Stimulated activated naive B cell treated with anti-CD40 and anti-IgM and Interleukin-4, amounts not matched to agents 10 μg/mL and 1 μg/mL and 100 μg/mL, for 72 hours (primary cell): ENCODE measurements around the gene SFXN3.

ENCODE experiments used
- ATAC-seq, 2 donors: fragments of 150-1000 bp; cut with Tn5 transposase; replicated peaks; 2 replicates each; pipeline ENCODE4 v1.10.0; 2021; ENCODE audit warnings: moderate library complexity in 1 of 2
- DNase-seq: peaks from one replicate; pipeline ENCODE4 v3.0.0; 2021
- H3K27ac Mint-ChIP-seq: one replicate; pipeline ENCODE4 v1.8.0; 2022; ENCODE audit warnings: mild to moderate bottlenecking, mixed read lengths
- H3K27me3 Mint-ChIP-seq, 2 donors: one replicate each; pipeline ENCODE4 v1.8.0; 2022; ENCODE audit warnings: mixed read lengths in 2 of 2
- H3K36me3 Mint-ChIP-seq, 2 donors: one replicate each; pipeline ENCODE4 v1.8.0; 2022; ENCODE audit warnings: mixed read lengths in 2 of 2, mild to moderate bottlenecking in 1 of 2
- H3K4me1 Mint-ChIP-seq, 2 donors: one replicate each; pipeline ENCODE4 v1.8.0; 2022; ENCODE audit warnings: mixed read lengths in 2 of 2, mild to moderate bottlenecking in 1 of 2
- H3K4me3 Mint-ChIP-seq, 2 donors: one replicate each; pipeline ENCODE4 v1.8.0; 2022; ENCODE audit warnings: mild to moderate bottlenecking in 2 of 2, mixed read lengths in 2 of 2, moderate library complexity in 1 of 2
- H3K9me3 Mint-ChIP-seq, 2 donors: one replicate each; pipeline ENCODE4 v1.8.0; 2022; ENCODE audit warnings: mixed read lengths in 2 of 2, mild to moderate bottlenecking in 1 of 2

Gene SFXN3

DNA sequence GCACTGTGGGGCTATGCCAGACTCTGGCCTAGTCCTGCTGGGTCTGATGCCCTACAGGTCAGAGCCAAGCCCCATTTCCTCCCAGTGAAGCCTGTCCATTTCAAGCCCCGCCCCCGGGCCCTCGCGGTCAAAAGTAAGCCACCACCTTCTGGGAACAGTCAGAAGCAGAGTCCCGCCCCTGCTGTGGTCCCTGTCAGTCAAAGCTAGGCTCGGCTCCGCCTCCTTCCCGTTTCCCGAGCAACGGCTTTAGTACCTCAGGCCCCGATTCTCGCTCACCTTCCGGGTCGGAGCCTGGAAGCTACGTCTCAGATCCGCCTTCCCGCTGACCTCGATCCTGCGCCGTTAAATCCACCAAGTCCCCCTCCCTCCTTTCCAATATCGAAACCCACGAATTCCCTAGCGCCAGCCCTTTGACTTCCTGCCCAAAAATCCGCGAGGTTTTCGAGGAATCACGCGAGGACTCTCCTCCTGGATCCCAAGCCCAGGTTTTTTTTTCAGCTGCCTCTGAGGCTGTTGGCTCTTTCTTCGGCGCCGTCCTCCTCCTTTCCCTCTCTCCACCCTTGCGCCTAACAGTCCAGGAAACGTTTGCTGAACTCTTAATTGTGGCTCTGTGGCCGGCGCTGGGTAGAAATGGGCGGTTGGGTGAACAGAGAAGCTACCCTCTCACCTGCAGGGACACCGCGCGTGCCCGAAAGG is 11.8 kb downstream of the SFXN3 start:
- Mint-ChIP-seq H3K27me3 (peaks cover 18 to 19% of the 10 kb centered on the region in 2 donors), H3K27ac (peak overlapping the region; percentile 96), H3K4me1 (peaks cover 14 to 26% of the 10 kb centered on the region in 2 donors), H3K4me3 (peak overlapping the region; percentile 94 to 98), H3K36me3 (peaks cover 0 to 5% of the 10 kb centered on the region in 2 donors), H3K9me3 (no peaks in the 10 kb centered on the region)
- peak; percentile 88 for DNase-seq
- ATAC-seq = peak; percentile 97

DNA sequence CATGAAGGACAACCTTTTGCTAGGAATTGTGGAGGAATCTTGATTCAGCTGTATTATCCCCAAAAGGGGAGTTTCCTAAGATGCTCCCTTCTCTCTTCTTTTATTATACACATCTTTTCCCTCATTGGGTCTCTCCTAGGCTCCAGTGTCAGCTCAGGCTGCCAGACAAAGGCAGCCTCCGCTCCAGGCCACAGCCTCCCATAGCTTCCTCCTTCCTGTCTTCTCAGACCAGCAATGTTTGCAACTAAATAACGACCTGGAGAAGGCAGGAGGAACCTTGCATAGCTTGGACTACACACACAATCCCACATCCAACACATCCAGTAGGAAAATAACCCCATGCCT is 12.3 kb downstream of the SFXN3 start:
- ATAC-seq = no peak
- peak overlapping the region; percentile 96 for H3K27ac Mint-ChIP-seq

DNA sequence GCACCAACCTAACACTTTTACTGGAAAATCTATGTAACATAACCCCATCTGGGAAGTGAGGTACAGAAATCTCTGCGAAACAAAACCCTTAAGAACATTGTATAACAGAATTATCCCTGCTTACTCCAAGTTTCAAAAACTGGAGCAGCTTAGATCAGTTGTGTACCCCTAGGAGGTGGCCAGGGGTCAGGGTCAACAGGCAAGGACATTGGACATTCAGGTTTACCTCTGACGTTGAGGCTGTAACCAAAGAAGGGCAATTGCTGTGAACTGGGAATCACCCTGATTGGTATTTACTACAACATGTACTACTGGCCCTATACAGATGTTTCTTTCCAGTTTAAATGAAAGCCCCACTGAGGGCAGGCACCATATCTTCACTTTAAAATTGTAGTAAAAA is 13.1 kb downstream of the SFXN3 start:
- ATAC-seq = no peak
- DNase-seq = no peak
- no peak overlapping the region for H3K4me3 Mint-ChIP-seq
- peaks cover 19 to 37% of the 10 kb centered on the region in 2 donors for H3K4me1 Mint-ChIP-seq
- H3K27me3 Mint-ChIP-seq = peaks cover 31 to 32% of the 10 kb centered on the region in 2 donors
- no peak overlapping the region for H3K27ac Mint-ChIP-seq
- no peaks in the 10 kb centered on the region for H3K9me3 Mint-ChIP-seq
- H3K36me3 Mint-ChIP-seq = no peaks in the 10 kb centered on the region

More for the DNA sequence above, 12.3 kb downstream of the SFXN3 start:
- no peak for DNase-seq
- Mint-ChIP-seq H3K9me3 (no peaks in the 10 kb centered on the region), H3K4me1 (peaks cover 16 to 29% of the 10 kb centered on the region in 2 donors), H3K4me3 (peak overlapping the region; percentile 94 to 98), H3K36me3 (no peaks in the 10 kb centered on the region), H3K27me3 (peaks cover 23 to 24% of the 10 kb centered on the region in 2 donors)

DNA sequence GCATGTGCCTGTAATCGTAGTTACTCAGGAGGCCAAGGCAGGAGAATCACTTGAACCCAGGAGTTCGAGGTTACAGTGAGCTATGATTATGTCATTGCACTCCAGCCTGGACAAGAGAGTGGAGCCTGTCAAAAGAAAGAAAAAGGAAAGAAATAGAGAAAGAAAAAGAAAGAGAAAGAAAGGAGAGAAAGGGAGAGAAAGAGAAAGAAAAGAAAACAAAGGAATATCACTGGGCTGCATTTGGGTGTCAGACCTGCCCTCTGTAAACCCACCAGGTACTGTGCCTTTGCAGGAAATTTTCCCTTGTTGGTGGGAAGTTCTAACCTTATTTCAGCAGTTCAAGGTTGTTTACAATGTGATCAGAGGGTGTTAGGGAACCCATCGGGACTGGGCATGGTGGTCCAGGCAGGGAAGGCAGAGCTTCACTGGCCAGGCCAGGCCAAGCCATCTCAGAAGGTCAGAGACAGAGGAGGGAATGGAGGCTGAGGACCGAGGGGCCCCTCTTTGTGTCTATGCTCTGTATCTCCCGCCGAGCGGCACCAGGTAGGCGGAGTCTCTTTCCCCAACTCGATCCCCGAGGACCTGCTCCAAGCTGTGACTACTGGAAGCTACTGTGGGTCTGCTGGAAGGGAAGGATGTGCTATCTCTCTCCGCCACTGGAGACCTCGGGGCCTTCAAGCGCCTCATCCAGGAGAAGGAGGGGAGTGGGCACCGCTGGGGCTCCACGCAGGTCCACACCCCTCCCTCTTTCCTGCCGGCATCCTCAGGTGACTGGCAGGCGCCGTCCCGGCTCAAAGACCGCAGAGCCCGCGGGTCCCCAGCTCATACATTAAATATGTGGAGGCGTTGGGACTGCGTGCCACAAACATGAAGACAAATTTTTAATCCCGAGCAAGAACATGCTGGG is 15.6 kb downstream of the SFXN3 start:
- peak overlapping the region; percentile 70 for H3K27ac Mint-ChIP-seq
- no peaks in the 10 kb centered on the region for H3K36me3 Mint-ChIP-seq
- no peaks in the 10 kb centered on the region for H3K9me3 Mint-ChIP-seq
- no peak for DNase-seq
- H3K27me3 Mint-ChIP-seq = peaks cover 51 to 53% of the 10 kb centered on the region in 2 donors
- no peak overlapping the region for H3K4me3 Mint-ChIP-seq
- H3K4me1 Mint-ChIP-seq = peaks cover 25 to 47% of the 10 kb centered on the region in 2 donors
- ATAC-seq = no peak

DNA sequence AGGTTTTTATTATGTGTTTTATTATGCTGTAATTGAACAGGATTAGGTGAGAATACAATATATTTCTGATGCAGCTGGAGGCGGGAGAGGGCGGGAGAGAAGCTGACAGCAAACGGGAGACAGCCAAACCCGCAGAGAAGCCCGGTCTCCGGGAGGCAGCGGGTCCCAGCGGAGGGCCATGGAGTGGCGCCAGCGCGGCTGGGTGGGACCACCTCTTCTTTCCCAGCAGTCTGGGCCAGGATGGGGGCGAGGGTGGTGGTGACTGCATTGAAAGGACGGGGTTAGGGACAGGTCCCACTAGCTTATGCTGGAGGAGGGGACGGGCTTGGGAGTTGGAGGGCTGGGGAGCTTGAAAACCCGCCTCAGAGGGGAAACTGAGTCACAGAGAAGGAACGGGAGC is 16.2 kb downstream of the SFXN3 start:
- ATAC-seq (no peak), DNase-seq (no peak)
- Mint-ChIP-seq H3K27me3 (peaks cover 51 to 53% of the 10 kb centered on the region in 2 donors), H3K27ac (no peak overlapping the region), H3K9me3 (no peaks in the 10 kb centered on the region), H3K4me1 (peaks cover 22 to 43% of the 10 kb centered on the region in 2 donors), H3K36me3 (no peaks in the 10 kb centered on the region), H3K4me3 (no peak overlapping the region)

DNA sequence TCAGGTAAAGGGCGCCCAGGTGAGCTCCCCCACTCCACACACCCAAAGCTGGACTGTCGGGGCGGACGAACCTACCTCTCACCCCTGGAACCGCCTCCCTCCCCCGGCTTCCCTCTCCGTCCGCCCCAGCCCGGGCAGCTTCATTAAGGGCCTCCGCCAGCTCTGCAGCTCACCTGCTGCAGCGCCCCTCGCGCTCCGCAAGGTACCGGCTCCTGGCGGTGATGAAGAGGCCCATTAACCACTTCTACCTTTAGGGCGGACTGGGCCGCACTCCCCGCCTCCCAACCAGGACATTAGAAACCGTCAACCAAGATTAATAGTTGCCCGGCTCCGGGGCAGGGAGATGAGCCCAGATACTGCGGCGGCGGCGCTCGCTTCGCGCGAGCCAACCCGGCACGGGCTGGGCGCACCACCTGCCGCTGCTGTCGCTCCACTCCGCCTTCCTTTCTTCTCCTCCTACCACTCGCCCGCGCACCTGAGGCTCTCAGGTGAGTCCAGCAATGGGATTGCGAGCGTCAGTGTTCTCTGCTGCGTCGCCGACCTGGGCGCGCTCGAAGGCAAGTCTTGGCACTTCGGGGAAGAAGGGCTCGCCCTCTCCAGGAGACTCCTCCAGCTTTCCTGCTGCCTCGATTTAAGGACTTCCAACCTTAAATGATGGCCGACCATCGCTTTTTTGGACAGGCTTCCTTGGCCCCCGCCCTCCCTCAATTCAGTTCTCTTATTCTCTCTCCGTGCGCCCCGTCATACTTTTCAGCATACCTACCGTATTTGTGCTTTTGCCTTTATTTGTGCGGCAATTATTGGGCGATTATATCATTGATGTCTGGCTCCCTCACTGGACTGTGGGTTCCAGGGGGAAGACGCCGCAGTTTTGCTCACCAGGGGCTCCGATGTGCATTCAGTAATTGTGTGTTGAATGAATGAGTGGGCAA is 17.2 kb downstream of the SFXN3 start:
- Mint-ChIP-seq H3K9me3 (no peaks in the 10 kb centered on the region), H3K27me3 (peaks cover 51 to 53% of the 10 kb centered on the region in 2 donors), H3K27ac (peak overlapping the region; percentile 15), H3K4me1 (peaks cover 19 to 33% of the 10 kb centered on the region in 2 donors), H3K36me3 (no peaks in the 10 kb centered on the region), H3K4me3 (no peak overlapping the region)
- DNase-seq (no peak), ATAC-seq (no peak)

DNA sequence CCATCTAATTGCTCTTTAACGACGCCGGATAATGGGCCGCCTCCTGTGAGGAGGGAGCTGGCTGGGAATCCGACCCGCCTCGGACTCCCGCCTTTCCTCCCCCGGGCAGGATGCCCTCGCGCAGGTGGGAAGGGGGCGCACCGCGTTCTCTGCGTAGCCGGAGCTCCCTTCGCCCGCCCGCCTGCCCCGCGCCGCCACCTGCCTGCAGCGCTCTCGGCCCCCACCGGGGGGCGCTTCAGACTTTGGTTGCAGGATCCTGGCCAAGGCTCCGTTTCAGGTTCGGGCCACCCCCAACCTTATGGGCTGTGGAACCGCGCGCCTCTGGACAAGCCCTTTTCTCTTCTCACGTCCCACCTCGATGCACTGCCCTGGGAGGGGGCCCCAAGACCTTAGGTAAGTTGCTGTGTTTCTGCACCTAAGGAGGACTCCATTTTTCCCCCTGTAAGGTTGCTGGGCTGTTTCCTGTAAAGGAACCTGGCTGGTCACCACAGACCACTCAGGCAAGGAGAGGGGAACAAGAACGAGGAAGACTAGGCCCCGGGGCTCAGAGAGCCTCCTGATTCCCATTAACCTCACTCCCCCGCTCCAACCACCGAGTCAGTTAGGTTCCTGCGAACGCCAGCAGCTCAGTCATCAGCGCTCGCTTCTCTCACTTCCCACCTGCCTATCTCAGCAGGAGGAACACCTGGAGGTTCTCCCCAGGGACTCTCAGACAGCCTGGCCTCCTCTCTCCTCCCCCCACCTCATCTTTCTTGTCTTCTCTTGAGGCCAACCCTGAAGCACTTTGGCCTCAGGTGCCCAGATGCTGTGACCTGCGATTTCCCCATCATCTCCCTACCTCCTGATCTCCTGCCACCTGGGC is 19.4 kb downstream of the SFXN3 start:
- Mint-ChIP-seq H3K36me3 (no peaks in the 10 kb centered on the region), H3K9me3 (no peaks in the 10 kb centered on the region), H3K4me1 (peaks cover 14 to 29% of the 10 kb centered on the region in 2 donors), H3K27ac (no peak overlapping the region), H3K27me3 (peaks cover 51 to 53% of the 10 kb centered on the region in 2 donors), H3K4me3 (peak overlapping the region; percentile 60 to 63)
- DNase-seq = peak; percentile 53
- ATAC-seq = peak; percentile 83 to 87

DNA sequence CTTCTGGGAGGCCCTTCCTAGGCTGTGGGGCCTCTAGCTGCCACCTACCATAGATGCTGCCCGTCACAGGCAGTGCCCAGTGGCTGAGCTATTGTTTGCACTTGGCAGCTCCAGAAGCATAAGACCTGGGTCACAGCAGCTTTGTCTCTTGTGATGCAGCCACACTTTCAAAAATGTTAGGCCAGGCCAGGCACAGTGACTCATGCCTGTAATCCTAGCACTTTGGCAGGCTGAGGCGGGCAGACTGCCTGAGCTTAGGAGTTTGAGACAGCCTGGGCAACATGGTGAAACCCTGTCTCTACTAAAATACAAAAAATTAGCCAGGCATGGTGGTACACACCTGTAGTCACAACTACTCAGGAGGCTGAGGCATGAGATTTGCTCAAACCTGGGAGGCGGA is 21.3 kb downstream of the SFXN3 start:
- no peaks in the 10 kb centered on the region for H3K9me3 Mint-ChIP-seq
- peaks cover 14 to 29% of the 10 kb centered on the region in 2 donors for H3K4me1 Mint-ChIP-seq
- no peaks in the 10 kb centered on the region for H3K36me3 Mint-ChIP-seq
- H3K27ac Mint-ChIP-seq = no peak overlapping the region
- no peak overlapping the region for H3K4me3 Mint-ChIP-seq
- ATAC-seq (no peak), DNase-seq (no peak)
- peaks cover 39% of the 10 kb centered on the region in 2 donors for H3K27me3 Mint-ChIP-seq

DNA sequence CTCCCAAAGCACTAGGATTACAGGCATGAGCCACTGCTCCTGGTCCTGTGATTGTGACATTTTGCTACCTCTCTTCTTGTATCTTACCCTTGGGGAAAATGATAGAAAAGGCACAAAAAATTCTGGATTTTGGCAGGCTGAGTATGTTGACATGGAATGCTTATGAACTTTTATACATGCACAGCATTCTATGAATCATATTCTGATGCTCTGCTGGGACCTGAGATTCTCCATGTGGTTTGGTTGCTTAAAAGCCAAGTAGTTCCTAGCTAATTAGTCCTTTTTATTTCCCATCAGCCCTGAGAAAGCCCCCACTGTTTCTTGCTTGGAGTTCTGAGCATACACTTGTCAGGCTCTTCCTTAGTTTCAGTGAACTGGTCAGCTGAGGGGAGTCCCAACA is 22.5 kb downstream of the SFXN3 start:
- no peak overlapping the region for H3K27ac Mint-ChIP-seq
- peaks cover 11 to 24% of the 10 kb centered on the region in 2 donors for H3K4me1 Mint-ChIP-seq
- H3K27me3 Mint-ChIP-seq = peaks cover 26 to 27% of the 10 kb centered on the region in 2 donors
- no peaks in the 10 kb centered on the region for H3K36me3 Mint-ChIP-seq
- ATAC-seq (no peak), DNase-seq (no peak)
- H3K4me3 Mint-ChIP-seq = no peak overlapping the region
- no peaks in the 10 kb centered on the region for H3K9me3 Mint-ChIP-seq

DNA sequence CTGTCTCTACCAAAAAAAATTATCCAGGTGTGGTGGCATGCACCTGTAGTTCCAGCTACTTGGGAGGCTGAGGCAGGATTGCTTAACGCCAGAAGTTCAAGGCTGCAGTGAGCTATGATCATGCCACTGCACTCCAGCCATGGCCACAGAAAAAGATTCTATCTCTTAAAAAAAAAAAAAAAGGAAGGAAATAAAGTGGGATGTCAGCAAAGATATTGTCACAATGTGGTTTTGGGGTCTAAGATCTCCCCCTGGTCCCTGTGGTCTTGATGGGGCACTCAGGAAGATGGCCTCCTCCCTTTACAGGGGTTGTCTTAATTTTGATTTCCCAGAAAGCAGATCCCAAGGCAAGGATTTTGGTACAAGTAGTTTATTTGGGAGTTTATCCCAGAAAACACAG is 23.3 kb downstream of the SFXN3 start:
- H3K4me3 Mint-ChIP-seq = no peak overlapping the region
- no peak for DNase-seq
- H3K9me3 Mint-ChIP-seq = no peaks in the 10 kb centered on the region
- H3K4me1 Mint-ChIP-seq = peaks cover 9 to 18% of the 10 kb centered on the region in 2 donors
- no peaks in the 10 kb centered on the region for H3K36me3 Mint-ChIP-seq
- H3K27me3 Mint-ChIP-seq = peaks cover 18% of the 10 kb centered on the region in 2 donors
- H3K27ac Mint-ChIP-seq = no peak overlapping the region
- no peak for ATAC-seq

DNA sequence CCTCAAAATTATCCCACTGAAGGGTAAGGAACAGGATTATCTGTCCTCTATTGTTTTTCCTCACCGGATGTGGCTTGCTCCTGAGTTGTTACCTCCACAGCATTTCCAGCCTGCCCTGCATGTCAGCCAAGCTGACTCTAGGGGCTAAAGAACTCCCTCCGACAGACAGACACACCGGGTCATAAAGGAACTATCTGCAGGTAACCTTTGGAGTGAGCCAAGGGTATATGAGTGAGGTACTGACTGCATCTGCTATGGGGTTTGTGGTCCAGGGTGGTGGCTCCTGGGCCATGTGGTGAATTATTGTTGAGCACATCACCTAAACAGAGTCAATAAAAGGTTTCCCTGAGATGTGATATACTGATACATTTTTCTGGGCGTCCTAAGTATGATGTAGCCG is 23.8 kb downstream of the SFXN3 start:
- Mint-ChIP-seq H3K9me3 (no peaks in the 10 kb centered on the region), H3K4me3 (no peak overlapping the region), H3K27ac (no peak overlapping the region), H3K36me3 (no peaks in the 10 kb centered on the region), H3K4me1 (peaks cover 7 to 19% of the 10 kb centered on the region in 2 donors), H3K27me3 (peaks cover 13% of the 10 kb centered on the region in 2 donors)
- no peak for ATAC-seq
- DNase-seq = no peak

DNA sequence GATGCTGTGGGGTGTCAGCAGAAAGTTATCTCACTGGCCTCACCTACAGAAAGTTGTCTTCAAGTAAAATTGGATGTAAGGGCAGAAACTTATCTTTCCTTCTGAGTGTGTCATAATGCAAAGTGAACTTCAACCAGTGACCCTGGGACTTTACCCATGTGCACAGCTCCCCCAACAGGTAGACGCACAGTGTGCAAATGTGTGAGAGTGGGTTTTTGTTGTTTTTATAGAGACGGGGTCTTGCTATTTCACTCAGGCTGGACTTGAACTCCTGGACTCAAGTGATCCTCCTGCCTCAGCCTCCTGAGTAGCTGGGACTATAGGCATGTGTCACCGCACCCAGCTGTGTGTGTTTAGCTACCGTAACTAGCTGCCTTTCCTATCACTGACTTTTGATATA is 24.4 kb downstream of the SFXN3 start:
- Mint-ChIP-seq H3K27me3 (peaks cover 7 to 8% of the 10 kb centered on the region in 2 donors), H3K9me3 (no peaks in the 10 kb centered on the region), H3K4me3 (no peak overlapping the region), H3K4me1 (peaks cover 9 to 18% of the 10 kb centered on the region in 2 donors), H3K36me3 (no peaks in the 10 kb centered on the region), H3K27ac (no peak overlapping the region)
- no peak for ATAC-seq
- no peak for DNase-seq

DNA sequence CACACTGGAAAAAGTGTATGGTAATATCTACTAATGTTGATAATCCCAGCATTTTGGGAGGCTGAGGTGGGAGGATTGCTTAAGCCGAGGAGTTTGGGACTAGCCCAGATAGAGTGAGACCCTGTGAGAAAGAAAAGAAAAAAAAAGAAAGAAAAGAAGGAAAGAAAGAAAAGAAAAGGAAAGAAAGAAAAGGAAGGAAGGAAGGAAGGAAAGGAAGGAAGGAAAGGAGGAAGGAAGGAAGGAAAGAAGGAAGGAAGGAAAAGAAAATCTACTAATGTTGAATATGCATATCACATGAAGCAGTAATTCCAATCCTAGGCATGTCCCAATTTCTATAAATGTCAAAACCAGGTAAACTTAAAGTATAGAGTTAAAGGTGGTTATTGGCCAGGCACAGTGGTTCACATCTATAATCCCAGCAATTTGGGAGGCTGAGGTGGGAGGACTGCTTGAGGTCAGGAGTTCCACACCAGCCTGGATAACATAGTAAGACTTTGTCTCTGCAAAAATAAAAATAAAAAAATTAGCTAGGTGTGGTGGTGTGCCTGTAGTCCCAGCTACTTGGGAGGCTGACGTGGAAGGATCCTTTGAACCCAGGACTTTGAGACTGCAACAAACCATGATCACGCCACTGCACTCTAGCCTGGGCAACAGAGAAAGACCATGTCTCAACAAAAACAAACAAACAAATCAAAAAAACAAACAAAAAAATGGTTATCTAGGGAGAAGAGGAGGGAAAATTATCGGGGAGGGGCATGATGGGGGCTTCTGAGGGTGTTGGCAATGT is 25.5 kb downstream of the SFXN3 start:
- H3K36me3 Mint-ChIP-seq = no peaks in the 10 kb centered on the region
- peaks cover 5 to 14% of the 10 kb centered on the region in 2 donors for H3K4me1 Mint-ChIP-seq
- H3K27me3 Mint-ChIP-seq = no peaks in the 10 kb centered on the region
- no peak overlapping the region for H3K27ac Mint-ChIP-seq
- DNase-seq (no peak), ATAC-seq (no peak)
- H3K9me3 Mint-ChIP-seq = no peaks in the 10 kb centered on the region
- H3K4me3 Mint-ChIP-seq = no peak overlapping the region
